Stimulated activated CD8-positive, alpha-beta memory T cell treated with anti-CD3 and anti-CD28 coated beads, Interleukin-12 subunit alpha, Interleukin-12 subunit beta, amount 100 ng/mL, for 1 hour (primary cell): ENCODE results near the gene RNU4-1.
"Not testable (repeated sequence)": the region's sequence is repeated elsewhere in the genome, so short reads cannot be mapped to it uniquely, and the experiment has no call there.

ENCODE experiments used
- DNase-seq: peaks from one replicate; pipeline ENCODE4 v3.0.0-alpha.2; 2020; ENCODE audit warnings: low read depth

RNU4-1 gene

DNA sequence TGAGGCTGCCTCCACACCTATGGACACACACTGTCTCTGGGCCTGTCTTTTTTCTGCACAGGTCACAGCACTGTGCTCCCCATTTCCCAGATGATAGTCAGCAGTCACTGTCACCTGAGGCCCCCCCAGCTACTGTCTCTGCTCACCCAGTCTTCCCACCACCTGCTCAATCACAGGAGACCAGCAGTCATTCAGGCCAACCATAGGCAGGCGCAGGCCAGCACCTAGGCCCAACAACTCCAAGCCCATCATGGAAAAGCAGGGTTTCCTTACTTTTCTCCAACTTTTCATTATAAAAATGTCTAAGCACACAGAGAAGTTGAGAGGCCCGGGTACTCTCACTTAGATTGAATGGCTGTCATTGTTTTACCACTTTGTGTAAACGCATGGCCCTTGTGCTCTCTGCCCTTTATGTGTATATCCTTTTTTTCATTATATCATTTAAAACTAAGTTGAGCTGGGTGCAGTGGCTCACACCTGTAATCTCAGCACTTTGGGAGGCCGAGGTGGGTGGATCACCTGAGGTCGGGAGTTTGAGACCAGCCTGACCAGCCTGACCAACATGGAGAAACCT, 34.6 kb downstream of the RNU4-1 start:
- DNase-seq = no peak

DNA sequence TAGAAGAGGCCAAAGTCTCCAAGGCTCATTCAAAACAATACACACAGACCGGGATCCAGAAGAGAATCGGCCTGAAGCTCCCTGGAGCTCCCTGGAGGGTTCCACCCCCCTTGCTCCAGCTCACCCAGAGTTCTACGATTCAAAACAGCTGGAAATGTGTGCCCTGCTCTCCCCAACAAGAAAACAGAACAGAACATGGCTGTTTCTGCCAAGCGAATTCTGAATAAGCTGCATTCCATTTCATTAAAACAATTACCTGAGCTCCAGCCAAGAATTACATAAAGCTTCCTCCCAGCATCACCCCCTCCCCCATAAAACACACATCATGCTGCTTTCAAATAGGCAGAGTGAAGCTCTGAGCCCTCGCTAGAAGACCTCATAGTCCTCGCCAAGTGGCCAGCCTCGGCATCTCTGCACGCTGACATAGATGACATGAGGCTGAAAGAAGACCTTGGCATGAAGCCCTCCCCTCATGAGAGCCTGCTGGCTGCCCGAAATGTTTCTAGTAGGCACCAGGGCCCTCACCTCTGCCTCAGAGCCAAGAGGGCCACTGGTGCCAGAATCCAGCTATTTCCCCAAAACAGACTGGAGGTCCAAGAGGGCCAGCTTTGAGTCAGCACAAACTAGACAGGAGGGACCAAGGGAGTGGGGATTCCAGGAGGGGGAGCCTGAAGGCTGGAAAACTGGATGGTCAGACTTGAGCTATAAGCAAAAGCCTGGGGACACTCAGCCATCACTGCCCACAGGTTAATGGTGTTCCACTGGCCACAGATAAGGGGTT, 35.8 kb downstream of the RNU4-1 start:
- DNase-seq = no peak

DNA sequence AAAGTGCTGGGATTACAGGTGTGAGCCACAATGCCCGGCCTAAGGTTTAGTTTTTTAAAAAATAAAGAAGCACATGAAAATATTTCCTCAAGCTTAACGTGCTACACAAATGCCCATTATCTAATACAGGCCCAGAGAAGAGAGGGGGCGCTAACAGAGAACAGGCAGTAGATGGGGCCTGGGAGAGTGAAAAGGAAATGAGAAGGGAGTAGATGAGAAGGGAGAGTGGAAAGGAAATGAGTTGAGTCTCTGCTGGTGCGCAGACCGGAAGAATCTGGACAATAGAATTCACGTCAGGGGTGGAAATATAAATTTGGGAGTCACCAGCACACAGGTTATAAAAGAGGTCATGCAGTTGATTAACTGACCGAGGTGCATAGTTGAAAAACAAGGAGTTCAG, 38.2 kb downstream of the RNU4-1 start:
- no peak for DNase-seq

DNA sequence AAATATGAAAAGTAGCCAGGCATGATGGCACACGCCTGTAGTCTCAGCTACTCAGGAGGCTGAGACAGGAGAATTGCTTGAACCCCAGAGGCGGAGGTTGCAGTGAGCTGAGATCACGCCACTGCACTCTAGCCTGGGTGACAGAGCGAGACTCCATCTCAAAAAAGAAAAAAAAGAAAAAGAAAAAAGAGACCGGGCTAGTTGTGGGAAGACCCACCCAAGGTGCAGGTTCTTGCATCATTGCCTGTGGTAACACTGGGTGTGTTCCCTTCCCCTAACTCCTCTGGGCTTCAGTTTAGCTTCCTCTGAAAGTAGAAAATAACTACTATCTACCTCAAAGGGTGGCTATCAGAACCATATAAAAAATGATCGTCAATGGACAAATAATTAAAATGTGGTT, 39.7 kb downstream of the RNU4-1 start:
- DNase-seq = not testable (repeated sequence)

DNA sequence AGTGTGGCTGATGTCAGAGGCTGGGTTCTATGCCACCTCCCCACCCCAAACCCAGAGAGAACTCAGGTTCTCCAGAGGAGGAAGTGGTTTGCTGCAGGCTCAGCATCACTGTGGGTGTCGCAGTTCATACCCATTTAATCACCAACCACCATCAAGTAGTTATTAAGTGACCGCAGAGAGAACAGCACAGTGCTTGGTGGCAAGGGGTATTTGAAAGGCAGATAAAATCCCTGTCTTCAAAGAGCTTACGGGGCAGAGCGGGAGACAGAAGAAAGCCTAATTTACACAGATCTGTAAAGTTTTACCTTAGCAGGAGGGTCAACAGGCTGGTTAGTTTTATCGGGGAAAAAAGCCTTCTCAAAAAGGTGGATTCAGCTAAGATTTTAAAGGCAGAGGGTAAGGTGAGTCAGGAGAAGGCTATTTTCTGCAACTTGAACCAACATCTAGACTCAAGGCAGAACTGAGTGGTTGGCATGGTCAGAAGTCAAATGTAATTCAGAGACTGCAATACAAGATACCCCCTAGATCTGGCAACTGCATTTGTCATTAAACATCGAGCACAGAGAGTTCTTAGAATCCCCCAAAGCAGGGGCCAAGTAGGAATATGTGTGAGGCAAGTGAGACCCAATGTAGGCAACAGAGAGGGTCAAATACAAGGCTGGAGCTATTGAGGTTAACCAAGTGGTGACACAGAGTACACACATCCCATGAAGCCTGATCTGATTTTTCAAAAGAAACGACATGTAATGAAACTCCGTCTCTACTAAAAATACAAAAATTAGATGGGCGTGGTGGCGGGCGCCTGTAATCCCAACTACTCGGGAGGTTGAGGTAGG, 40.7 kb downstream of the RNU4-1 start:
- DNase-seq = peak; percentile 66

DNA sequence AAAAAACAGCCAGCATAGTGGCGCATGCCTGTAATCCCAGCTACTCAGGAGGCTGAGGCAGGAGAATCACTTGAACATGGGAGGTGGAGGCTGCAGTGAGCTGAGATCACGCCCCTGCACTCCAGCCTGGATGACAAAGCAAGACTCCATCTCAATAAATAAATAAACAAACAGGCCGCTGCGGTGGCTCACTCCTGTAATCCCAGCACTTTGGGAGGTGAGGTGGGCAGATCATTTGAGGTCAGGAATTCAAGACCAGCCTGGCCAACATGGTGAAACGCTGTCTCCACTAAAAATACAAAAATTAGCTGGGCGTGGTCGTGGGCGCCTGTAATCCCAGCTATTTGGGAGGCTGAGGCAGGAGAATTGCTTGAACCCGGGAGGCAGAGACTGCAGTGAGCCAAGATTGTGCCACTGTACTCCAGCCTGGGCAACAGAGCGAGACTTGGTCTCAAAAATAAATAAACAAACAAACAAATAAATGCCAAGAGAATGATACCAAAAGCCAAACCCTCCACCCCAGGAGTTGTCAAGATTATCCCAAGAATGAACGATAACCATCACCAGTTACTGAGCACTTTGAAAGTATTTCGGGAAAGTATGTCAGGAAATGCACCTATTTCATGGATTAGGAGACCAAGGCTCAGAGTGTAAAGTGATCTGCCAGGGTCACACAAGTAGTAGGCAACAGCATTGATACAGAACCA, 41.5 kb downstream of the RNU4-1 start:
- DNase-seq = not testable (repeated sequence)

DNA sequence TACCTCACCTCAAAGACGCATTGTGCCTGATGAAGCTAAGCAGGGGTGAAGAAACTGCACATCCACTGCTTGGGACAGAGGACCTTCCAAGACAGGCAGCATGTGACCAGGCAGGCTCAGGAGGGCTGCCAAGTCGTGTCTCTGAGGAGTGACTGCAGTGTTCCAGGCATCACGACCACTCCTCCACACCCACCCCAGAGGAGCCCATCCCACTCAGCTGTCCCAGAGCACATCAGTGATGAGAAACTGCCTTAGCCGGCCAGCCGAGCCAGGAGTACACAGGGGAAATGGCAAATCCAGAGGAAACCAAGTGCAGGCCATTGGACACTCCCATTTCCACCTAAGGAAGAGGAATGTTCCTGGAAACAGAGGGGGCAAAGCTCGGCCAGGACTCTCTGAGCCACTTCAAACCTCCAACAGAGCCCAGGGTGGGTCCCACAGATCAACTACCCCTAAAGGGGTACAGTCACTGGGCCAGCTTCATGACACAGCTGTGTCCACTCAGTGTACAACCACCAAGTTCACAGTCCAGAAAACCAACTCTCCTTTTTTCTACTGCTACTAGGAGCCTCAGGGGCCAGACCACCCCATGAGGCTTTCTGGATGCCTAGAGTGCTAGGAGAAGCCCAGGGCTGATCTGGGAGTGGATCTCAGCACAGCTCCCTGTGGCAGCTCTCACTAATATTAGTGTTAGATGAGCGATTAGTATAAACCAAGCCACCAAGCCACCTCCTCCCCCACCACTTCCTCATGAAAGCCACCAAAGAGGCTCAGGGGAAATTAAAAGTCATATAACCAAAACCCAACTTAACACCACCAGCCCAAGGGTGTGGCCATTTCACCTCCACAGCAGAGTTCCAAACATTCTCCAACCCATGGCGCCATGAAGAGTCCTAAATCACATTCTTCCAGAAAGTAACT, 42.9 kb downstream of the RNU4-1 start:
- no peak for DNase-seq

DNA sequence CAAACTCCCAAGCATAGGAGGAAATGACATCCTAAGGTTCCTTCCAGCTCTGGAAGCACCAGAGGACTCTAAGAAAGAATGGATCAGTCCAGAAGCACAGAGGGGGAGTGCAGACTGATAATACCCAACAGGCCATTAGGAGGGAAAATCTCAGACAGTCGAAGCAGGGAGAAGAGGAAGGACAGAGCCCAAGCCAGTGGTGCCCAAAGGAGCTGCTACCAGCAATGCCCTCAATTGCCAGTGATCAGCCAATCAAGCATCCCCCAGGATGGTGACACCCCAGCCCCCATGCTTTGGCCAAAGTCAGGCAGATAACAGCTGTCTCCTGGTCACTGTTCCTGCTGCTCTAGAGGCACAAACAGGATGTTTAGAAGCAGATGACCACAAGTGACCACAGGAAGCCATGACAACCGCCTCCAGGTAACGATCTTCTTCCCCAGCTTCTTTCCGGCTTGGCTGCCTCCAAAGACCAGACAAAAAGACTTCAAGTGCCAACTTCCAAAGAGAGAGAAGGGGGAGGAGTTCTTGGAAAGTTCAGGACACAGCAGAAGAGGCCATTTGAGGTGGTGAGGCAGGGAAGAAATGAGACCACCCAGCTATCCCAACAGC, 43.7 kb downstream of the RNU4-1 start:
- no peak for DNase-seq

DNA sequence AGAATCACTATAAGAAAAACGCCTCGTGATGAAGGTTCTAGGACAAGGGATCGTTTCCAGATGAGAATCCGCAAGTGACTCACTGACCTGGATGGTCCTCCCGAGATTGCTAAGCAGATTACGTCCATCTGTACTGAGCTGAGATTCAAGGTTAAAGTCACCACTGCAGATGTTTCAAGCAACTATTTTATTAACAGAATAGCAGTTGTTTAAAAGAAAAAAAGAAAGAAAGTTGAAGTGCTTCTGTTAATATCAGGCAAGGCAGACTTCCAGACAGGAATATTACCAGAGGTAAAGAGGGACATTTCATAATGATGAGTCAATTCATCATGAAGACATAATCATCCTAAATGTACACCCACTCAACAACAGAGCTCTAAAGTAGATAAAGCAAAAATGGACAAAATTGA, 45.4 kb downstream of the RNU4-1 start:
- DNase-seq = no peak

DNA sequence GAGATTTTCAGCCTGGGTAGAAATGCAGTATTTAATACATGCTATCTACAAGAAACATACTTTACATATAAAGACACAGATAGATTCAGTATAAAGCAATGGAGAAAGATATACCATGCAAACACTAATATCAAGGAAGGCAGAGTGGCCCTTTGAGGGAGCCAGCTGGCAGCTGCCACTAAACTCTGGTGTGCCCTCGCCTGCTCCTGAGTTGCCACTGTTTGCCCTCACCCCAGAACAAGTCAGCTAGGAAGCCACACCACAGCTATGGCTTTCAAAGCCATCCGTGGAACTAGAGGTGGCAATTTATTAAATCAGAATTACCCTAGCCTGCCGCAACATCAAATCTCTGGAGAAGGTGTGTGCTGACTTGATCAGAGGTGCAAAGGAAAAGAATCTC, 45.9 kb downstream of the RNU4-1 start:
- no peak for DNase-seq

DNA sequence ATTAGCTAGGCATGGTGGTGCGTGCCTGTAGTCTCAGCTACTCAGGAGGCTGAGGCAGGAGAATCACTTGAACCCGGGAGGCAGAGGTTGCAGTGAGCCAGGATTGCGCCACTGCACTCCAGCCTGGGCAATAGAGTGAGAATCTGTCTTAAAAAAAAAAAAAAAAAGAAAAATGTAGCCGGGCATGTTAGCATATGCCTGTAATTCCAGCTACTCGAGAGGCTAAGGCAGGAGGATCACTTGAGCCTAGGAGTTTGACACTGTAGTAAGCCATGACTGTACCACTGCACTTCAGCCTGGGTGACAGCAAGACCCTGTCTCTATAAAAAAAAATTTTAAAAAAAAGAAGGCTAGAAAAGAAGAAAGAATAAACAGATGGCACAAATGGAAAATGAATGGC, 46.3 kb downstream of the RNU4-1 start:
- not testable (repeated sequence) for DNase-seq
